ENCODE measurements around the gene RABEP2.

The RABEP2 gene

GRCh38 chr16:28858421-28858820 lies 66.6 kb downstream of the RABEP2 start:
- no peak for DNase-seq (ENCODE audit: low read depth, low spot score)
